Cardiac muscle cell (in vitro differentiated cells and primary cell): ENCODE results near the gene UNC79. TPM values are rescaled to one million over a fixed set of nuclear protein-coding genes. Genes with fewer than 3 reads are reported as not detected.
A peak's percentile ranks its signal among the peaks of the same experiment; 100 is the strongest.

Experiments
- DNase-seq, 2 donors: peaks; one replicate each; pipeline versions ENCODE4 v3.0.0 to v3.0.0-alpha.2; 2010 to 2017; ENCODE audit warnings: low read depth in 1 of 2, low spot score in 1 of 2
- H3K27ac ChIP-seq: fragments of 200-600 bp; sonication (generic); 2 replicates; pipeline ENCODE4 v1.5.1; 2016
- H3K27me3 ChIP-seq: fragments of 200-600 bp; sonication (generic); 2 replicates; pipeline ENCODE4 v1.6.0; 2016; ENCODE audit warnings: control low read depth
- H3K36me3 ChIP-seq: fragments of 200-600 bp; sonication (generic); 2 replicates; pipeline ENCODE4 v1.5.1; 2016; ENCODE audit warnings: control low read depth
- H3K4me1 ChIP-seq: fragments of 200-600 bp; sonication (generic); 2 replicates; pipeline ENCODE4 v1.8.1; 2017; ENCODE audit warnings: low read depth, mild to moderate bottlenecking, mixed run types
- H3K4me3 ChIP-seq: fragments of 200-600 bp; sonication (generic); 2 replicates; pipeline ENCODE4 v1.5.1; 2016; ENCODE audit warnings: mild to moderate bottlenecking
- H3K9me3 ChIP-seq: fragments of 200-600 bp; sonication (generic); 2 replicates; pipeline ENCODE4 v1.5.1; 2017; ENCODE audit warnings: low read depth, mild to moderate bottlenecking, control low read depth
- CTCF ChIP-seq: IDR thresholded peaks from 2 replicates; pipeline ENCODE4 v1.5.1; 2012; ENCODE audit warnings: low read depth, mild to moderate bottlenecking, low read length
- polyA plus RNA-seq: library from polyadenylated mRNA; unstranded; fragments of >200 nt; fragmentation: Nextera tagmentation; extraction: Ambion mirVana; gene quantifications from 2 replicates; pipeline ENCODE4 v1.2.1, GENCODE V29; 2016
- total RNA-seq: library from RNA; depleted of rRNA; stranded (reverse); fragments of >200 nt; gene quantifications from 2 replicates; pipeline ENCODE4 v1.2.3, GENCODE V29; 2016

Gene UNC79
- total and polyA plus RNA-seq, 2 experiments from 2014 or later = 1.5 to 6.5 TPM

GRCh38 chr14:93742761-93743160 is 312.0 kb downstream of the UNC79 start:
- Histone ChIP-seq H3K9me3 (no peaks in the 10 kb centered on the region), H3K4me3 (no peak overlapping the region), H3K36me3 (no peaks in the 10 kb centered on the region), H3K27ac (peak overlapping the region; percentile 3), H3K27me3 (no peaks in the 10 kb centered on the region), H3K4me1 (peaks cover 42% of the 10 kb centered on the region)
- DNase-seq = peak in 1 of 2 donors; percentile 21
- TF ChIP-seq CTCF = no peak

- Histone ChIP-seq H3K27ac (peak overlapping the region; percentile 3), H3K4me3 (no peak overlapping the region), H3K4me1 (peaks cover 49% of the 10 kb centered on the region), H3K27me3 (no peaks in the 10 kb centered on the region), H3K9me3 (no peaks in the 10 kb centered on the region), H3K36me3 (no peaks in the 10 kb centered on the region)
- DNase-seq = no peak
- TF ChIP-seq CTCF = no peak
These were observed 312.7 kb downstream of the UNC79 start for GRCh38 chr14:93743270-93744060.

- Histone ChIP-seq H3K4me3 (no peak overlapping the region), H3K27ac (no peak overlapping the region), H3K9me3 (no peaks in the 10 kb centered on the region), H3K27me3 (no peaks in the 10 kb centered on the region), H3K4me1 (peaks cover 56% of the 10 kb centered on the region), H3K36me3 (no peaks in the 10 kb centered on the region)
- no peak for DNase-seq
- no peak for TF ChIP-seq CTCF
These were observed 313.4 kb downstream of the UNC79 start for GRCh38 chr14:93744176-93744575.

GRCh38 chr14:93744876-93745275 is 314.1 kb downstream of the UNC79 start:
- Histone ChIP-seq H3K36me3 (no peaks in the 10 kb centered on the region), H3K27me3 (no peaks in the 10 kb centered on the region), H3K27ac (peak overlapping the region; percentile 95), H3K9me3 (no peaks in the 10 kb centered on the region), H3K4me1 (peaks cover 62% of the 10 kb centered on the region), H3K4me3 (no peak overlapping the region)
- TF ChIP-seq CTCF = no peak
- DNase-seq = no peak

- Histone ChIP-seq H3K9me3 (no peaks in the 10 kb centered on the region), H3K27ac (peak overlapping the region; percentile 95), H3K4me1 (peaks cover 62% of the 10 kb centered on the region), H3K27me3 (no peaks in the 10 kb centered on the region), H3K4me3 (no peak overlapping the region), H3K36me3 (no peaks in the 10 kb centered on the region)
- no peak for TF ChIP-seq CTCF
- peak in 1 of 2 donors; percentile 30 for DNase-seq
These were observed 315.0 kb downstream of the UNC79 start for GRCh38 chr14:93745603-93746273.
